Fibroblast of skin of left quadriceps (primary cell): Measurements from ENCODE around the gene LIN9.
"Not testable (repeated sequence)": the region's sequence is repeated elsewhere in the genome, so short reads cannot be mapped to it uniquely, and the experiment has no call there.

ENCODE experiments used
- DNase-seq, 2 experiments: peaks; one replicate each; pipeline ENCODE4 v3.0.0-alpha.2; 2013; ENCODE audit warnings: low read depth in 2 of 2

Gene LIN9

DNA sequence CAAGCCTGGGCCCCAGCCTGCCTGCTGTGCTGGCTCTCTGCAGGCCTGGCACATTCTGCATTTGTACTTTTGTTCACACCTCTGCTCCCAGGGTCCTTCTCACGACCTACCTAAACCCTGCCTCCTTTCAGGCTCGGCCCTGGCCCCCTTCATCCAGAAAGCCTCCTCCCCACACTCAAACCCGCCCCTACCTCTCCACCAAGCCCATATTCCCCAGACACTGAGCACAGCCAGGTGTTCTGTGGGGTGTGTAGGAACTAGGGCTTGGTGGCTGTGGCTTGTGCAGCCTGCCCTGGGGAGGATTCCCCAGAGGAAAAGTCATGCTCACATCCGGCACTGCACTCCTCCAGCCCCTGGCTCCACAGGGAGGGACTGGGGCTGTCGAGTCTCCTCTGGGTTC is 93.7 kb downstream of the LIN9 start:
- no peak for DNase-seq

DNA sequence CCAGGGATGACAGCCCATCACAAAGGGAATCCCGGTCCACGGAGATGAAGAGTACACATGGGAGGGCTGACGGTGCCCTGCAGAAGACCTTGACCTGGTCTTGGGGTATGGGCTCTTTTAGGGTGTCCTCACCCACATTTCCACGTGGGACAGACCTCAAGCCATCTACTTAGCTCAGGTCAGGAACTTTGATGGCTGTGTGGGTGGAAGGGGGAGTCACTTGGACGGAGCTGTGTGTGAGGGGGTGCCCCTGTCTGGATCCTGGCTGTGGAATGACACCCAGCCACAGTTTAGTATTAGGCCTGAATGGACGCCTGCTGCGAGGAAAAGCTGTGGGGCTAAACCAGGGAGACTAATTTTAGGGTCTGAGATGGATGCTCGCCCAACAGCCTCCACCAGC is 96.4 kb downstream of the LIN9 start:
- no peak for DNase-seq

DNA sequence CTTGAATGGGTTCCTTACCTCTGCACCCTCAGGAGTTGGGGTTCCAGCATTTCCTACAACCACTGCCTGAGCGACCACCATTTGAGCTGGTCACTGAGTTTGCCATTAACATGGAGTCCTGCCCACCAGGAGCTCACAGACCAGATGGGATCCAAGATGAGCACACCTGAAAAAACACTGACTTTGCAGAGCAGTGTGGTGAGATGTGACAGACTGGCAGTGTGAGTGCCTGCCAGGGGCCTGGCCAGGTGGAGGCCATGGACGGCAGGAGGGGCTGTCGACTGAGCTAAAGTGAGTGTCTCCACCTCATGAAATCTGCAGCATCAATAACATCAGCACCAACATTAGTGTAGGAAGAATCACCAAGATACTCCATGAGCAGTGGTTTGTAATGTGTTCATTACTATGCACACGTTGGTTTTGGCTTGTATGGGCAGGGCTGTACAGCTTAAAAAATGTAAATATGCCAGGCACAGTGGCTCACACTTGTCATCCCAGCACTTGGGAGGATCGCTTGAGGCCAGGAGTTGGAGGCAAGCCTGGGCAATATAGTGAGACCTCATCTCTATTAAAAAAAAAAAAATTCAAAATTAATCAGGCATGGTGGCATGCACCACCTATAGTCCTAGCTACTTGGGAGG is 97.7 kb downstream of the LIN9 start:
- no peak for DNase-seq

DNA sequence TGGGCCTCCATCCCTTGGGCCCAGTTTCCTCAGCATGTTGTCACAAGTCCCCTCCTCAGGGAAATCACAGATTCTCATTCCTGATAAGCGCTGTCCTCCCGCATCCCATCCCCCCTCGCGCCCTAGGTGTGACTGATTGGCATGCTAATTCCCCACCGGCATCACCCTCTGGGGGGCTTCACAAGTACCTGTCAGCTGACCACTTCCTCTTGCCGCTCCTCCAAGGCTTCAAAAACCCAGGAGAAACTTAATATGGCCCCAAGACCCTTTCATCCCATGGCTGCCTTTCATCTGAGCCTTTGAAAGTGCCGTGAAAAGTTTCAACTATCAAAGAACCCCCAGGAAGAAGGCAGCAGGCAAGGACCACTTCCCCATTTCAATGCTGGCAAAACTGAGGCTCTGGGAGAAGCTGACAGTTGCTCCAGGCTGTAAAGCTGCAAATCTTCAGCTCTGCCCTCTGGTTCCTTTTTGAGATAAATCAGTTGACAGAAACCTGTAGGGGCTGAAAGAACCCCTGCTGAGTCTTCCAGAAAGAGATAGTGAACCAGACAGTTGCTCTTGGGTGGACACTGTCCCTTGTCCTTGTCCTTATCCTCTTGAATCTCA is 98.3 kb downstream of the LIN9 start:
- no peak for DNase-seq

DNA sequence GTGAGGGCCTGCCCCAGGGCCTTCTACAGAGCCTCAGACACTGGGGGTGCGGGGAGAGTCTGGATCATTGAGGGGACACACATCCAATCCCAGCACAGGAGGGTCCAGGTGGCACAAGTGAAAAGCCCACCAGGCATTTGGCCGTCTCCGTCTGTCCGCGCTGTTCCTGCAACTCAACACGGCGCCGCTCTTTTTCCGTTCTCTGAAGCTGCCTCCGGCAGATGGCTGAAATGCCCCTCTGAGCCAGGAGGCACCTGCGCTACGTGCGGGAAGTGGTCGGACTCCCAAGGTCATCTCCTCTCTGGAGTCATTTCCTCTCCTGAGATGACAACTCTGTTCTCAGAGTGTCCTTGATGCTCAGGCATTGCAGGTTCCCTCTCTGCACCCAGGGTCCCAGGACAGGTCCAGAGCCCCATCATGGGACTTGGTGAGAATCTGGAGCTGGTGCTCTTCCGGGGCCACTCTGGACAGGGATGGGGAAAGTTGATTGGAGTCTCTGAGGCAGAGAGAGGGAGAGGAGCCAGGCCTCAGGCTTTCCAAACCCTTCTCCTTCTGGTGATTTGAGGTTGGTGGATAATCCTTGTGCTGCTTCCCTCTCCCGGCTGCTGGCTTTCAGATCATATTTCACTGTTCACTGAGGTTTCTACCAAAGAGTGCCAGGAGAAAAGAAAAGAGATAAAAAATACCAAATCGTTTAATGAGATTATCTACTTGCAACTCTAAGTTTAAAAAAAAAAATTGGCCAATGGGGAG is 99.5 kb downstream of the LIN9 start:
- no peak for DNase-seq

DNA sequence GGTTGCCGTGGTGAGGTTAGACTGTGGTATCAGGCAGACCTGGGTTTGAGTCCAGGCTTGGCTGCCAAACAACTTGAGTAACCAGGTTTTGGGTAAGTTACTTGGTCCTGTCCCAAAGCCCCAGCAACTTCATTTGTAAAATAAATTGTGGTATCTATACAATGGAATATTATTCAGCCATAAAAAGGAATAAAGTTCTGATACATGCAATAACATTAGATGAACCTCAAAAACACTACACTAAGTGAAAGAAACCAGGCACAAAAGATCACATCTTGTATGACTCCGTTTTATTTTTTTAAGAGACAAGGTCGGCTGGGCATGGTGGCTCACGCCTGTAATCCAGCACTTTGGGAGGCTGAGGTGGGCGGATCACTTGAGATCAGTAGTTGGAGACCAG is 101.9 kb downstream of the LIN9 start:
- no peak for DNase-seq

DNA sequence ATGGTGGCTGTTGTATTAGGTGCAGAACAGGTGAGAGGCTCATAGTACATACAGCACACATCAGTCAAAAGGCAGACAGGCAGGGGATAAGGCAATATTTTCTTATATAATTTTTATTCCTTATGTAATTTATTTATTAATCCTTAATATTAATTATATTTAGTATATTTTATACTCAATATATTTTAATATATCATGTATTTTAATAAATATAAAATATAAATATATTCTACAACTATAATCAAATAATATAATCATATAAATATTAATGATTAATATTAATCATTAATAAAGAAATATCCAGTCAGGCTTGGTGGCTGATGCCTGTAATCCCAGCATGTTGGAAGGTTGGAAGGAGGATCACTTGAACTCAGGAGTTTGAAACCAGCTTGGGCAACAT is 104.8 kb downstream of the LIN9 start:
- no peak for DNase-seq

DNA sequence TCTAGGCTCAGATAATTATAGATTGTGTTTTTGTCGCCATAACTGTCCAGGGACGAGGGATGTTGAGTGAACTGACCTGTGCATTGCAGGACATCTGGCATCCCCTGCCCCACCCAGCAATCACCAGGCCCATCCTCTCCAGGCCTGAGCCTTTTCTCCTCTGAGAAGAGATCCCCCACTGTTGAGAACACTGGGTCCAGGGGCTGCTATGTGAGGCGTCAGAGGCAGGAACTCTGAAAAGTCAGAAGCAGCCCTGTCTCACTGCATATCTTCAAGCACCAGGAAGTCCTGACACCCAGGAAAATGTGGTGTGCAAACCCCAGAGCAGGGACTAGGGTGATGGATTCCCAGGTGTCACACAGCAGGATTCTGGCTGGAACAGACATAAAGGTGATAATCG is 105.3 kb downstream of the LIN9 start:
- no peak for DNase-seq

DNA sequence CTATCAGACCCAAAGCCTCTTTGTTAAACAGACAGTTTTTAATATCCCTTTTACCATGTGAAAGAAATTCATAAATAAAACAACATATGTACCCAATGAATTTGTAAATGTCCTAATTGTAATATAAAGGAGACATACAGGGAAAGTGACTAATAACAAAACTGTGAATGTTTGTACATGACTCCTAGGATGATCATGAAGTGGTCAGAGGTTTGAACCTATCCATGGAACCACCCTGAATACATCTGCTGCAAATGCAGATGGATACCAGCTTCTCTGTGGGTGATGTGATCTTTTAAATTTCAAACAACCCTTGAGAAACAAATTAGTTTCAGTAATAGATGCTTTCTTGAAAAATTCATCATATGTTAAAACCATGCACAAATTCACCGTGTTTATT is 105.7 kb downstream of the LIN9 start:
- DNase-seq, result no peak

DNA sequence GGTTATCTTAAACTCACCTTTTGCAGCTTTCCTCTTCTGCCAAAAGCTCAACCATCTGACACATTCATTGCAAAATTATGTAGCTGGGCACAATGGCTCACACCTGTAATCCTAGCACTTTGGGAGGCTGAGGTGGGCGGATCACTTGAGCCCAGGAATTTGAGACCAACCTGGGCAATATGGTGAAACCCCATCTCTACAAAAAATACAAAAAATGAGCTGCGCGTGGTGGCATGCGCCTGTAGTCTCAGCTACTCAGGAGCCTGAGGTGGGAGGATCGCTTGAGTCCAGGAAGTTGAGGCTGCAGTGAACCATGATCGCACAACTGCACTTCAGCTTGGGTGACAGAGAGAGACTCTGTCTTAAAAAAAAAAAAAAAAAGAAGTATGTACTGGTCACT is 106.3 kb downstream of the LIN9 start:
- DNase-seq, result not testable (repeated sequence)

DNA sequence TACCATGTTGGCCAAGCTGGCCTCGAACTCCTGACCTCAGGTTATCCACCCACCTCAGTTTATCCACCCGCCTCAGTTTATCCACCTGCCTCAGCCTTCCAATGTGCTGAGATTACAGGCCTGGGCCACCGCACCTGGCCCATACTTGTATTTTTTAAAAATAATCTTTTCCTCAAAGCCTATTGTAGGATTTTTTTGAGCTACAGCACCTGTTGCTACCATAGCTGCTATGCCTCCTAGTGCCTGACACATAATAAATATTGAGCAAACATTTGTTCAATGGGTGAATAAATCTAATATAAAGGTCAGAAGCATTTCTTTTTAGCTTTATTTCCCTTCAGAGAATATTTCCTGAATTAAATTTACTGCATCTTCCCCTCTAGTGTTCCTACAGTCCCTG is 106.7 kb downstream of the LIN9 start:
- DNase-seq, result no peak

DNA sequence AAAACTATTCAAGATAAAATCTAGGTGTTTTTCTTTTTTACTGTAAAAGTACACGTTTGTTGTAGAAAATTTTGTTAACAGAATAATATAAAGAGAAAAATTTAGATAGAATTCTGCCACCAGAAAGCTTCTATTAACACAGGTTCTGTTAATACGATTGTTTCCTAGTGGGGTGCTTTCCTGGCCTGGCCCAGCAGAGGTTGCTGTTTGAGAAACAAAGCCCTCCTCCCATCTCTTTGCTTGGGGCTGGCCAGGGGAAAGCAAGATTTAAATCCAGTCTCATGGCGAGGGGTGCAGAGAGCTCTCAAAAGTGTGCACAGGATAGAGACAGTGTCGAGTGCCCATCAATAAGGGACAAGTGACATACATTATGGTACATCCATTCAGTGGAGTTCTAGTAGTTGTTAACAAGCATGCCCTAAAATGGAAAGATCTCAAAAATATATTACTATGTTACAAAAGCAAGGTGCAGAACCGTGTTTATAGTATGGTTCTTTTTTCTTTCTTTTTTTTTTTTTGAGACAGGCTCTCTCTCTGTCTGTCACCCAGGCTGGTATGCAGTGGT is 107.9 kb downstream of the LIN9 start:
- no peak for DNase-seq

DNA sequence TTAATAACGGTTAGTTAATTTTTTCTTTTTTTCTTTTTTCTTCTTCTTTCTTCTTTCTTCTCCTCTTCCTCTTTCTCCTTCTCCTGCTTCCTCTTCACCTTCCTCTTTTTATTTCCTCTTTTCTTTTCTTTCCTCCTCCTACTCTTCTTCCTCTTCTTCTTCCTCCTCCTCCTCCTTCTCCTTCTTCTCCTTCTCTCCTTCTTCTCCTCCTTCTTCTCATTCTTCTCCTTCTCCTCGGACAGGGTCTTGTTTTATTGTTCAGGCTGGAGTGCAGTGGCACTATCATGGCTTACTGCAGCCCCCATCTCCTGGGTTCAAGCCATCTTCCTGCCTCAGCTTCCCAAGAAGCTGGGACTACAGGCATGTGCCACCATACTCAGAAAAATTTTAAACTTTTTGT is 109.0 kb downstream of the LIN9 start:
- no peak for DNase-seq

DNA sequence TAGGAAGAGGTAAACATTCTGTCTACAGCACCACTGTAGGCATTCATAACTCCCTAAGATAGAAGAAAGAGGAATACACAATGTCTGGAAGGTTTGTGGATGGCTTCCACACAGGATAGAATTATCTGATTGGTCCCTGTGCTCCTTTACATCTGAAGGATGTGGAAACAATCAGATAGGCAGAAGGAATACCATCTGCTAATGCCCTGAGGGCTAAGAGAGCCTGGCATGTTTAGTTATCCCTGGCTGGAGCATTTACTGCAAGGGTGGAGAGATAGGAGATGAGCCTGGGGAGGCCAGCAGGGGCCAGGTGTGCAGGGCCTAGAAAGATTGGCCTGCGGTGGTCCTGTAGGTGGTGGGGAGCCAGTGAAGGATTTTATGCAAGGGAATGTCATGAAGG is 113.8 kb downstream of the LIN9 start:
- no peak for DNase-seq

DNA sequence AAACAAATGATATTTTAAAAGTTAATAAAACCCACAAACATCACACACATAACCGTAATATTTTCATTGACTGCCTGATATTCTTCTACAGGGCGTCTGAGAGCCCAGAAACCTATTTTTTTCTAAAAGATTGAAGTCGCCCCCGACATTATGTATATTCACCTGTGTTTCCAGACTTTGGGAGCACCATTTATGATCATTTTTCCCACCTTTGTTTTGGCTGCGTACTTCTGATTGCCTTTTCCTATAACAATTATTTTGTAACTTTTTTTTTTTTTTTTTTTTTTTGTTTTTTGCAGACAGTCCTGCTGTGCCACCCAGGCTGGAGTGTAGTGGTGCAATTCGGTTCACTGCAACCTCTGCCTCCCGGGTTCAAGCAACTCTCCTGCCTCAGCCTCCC is 121.6 kb downstream of the LIN9 start:
- DNase-seq, result no peak

DNA sequence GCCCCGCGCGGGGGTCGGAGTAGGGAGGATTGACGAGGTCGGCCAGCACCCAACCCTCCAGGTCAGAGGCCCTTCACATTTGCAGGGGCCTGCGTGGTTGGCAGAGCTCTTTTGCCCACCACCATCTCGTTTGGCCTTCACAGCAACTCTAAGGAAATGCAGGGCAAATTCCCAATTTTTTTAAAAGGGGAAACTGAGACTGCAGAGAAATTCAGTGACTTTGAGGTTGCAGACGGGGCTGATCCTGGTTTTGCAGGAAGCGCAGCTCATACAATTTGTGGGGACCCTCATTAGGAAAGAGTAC is 122.0 kb downstream of the LIN9 start:
- no peak for DNase-seq

DNA sequence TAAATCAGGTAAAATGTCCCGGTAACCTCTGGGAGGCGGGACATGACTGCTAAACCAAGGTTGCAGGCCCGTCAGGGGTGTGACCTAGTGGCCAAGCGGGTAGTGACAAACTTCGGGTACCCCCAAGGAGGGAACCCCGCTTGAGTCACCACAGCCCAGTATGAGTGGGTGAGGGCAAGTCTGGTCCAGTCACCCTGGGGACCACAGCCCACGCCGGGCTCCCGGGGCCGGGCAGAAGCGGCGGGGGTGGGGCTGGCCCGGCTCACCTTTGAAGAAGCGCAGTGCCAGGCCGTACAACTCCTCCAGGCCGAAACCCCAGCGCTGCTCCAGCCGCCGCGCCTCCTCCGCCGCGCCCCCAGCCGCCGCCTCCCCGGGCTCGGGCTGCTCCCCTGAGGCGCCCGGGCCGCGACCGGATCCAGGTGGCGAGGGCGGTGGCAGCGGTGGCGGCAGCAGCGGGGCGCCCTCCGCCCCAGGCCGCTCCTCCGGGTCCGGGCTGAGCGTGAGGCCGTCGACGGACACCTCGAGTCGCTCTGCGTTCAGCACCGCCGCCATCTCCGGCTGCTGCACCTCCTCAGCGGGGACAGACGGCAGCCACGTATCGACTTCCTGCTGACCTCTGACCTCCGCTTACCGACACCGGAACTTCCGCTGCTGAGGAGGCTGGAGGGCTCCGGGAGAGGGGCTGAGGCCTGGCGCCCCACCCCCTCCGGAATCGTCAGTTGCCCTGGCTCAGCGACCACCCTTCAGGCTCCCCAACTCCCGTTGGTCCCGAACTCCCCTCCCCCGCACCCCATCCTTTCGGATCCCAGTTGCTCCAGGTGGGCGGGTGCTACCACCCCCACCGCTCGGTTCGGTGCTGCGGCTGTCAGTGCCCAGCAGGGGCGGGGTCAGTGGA is 122.6 kb downstream of the LIN9 start, which contains the start of gene ACBD3:
ACBD3 (minus strand) TSS at position 618 of the 895 bp plus-strand sequence; CDS start at position 552, 66 bp downstream.
- peak; percentile 76 to 80 for DNase-seq

DNA sequence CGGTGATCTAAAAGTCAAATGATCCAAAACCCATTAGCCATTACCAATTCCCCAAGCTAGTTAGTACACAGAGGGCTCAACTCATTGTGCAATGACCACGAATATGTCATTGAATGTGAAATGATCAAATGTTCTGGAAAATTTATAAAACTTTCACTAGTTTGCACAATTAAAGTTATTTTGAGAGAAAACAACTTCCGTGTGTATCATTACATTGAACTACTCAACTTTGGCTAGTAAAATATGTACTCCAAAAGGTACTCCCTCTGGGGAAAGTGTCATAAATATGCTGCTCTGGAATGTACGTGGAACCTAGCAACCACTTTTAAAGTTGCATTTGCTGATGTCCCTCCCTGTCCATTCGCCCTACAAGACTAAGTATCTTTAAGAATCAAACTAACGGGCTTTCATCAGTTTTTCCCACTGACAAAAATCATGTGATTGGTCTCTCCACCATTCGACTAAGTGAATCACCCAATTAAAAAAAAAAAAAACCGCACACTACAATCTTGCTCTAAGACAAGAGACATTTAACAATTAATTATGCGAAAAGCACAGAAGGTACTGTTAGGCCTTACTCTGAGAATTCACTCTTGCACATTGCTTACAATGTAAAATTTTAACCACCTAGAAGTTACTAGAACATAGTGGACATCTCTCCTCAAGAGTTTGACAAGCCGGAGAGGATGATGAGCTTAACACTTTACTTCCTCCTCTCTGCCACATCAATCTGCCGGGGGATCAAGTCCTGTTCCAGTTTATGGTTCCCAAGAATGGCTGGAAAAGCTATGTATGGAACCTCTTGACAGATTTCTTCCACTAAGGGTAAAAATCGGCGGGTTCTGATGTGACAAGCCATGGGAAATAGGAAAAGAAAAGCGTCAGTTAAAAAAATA is 123.6 kb downstream of the LIN9 start:
- DNase-seq, result no peak

DNA sequence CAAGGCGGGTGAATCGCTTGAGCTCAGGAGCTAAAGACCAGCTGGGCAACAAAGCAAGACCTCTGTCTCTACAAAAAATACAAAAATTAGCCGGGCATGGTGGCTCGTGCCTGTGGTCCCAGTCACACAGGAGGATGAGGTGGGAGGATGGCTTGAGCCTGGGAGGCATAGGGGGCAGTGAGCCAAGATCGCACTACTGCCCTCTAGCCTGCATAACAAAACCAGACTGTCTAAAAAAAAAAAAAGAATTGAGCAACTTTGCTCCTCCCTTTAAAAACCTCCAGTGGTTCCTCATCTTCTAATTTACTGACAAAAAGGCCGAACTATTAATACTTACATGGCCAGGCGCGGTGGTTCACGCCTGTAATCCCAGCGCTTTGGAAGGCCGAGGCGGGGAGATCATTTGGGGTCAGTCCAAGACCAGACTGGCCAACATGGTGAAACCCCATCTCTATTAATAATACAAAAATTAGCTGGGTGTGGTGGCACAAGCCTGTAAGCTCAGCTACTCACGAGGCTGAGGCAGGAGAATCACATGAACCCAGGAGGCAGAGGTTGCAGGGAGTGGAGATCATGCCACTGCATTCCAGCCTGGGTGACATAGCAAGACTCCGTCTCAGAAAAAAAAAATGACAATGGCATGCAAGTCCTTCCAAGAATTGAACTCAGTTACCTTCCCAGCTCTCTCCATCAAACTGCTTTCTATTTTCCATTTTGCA is 126.8 kb downstream of the LIN9 start:
- peak in 1 of 2 experiments; percentile 11 for DNase-seq
